ENCODE measurements around the gene HTRA2.

The HTRA2 gene

GRCh38 chr2:74516650-74517049 is 13.1 kb upstream of the HTRA2 start:
- DNase-seq = no peak

GRCh38 chr2:74522516-74522915 is 7.2 kb upstream of the HTRA2 start:
- no peak for DNase-seq

- DNase-seq = no peak
Measured at GRCh38 chr2:74524005-74524404, 5.7 kb upstream of the HTRA2 start.

- DNase-seq = no peak
Measured at GRCh38 chr2:74524955-74525716, 4.6 kb upstream of the HTRA2 start.

GRCh38 chr2:74525717-74526648 is 3.8 kb upstream of the HTRA2 start, which contains the start of gene DQX1:
TSS of gene DQX1 (minus strand) at chr2:74526231. CDS start at chr2:74525729, 502 bp downstream.
- DNase-seq = no peak

GRCh38 chr2:74526649-74527230 is 3.0 kb upstream of the HTRA2 start:
- no peak for DNase-seq

- DNase-seq = no peak
Measured at GRCh38 chr2:74527741-74528140, 2.0 kb upstream of the HTRA2 start.

- DNase-seq = no peak
Measured at GRCh38 chr2:74528600-74529356, 955 bp upstream of the HTRA2 start.

- peak; percentile 65 for DNase-seq
Measured at GRCh38 chr2:74530239-74531187, 780 bp downstream of the HTRA2 start.

- no peak for DNase-seq
Measured at GRCh38 chr2:74531666-74532065, 1.9 kb downstream of the HTRA2 start.

- no peak for DNase-seq
Measured at GRCh38 chr2:74532222-74532621, 2.5 kb downstream of the HTRA2 start.

GRCh38 chr2:74533464-74533863 is 3.7 kb downstream of the HTRA2 start:
- DNase-seq = no peak

GRCh38 chr2:74534411-74534810 is 4.7 kb downstream of the HTRA2 start:
- no peak for DNase-seq

GRCh38 chr2:74535440-74535965 is 5.8 kb downstream of the HTRA2 start:
- DNase-seq = no peak

GRCh38 chr2:74536166-74536950 is 6.6 kb downstream of the HTRA2 start:
- DNase-seq = no peak

- DNase-seq = no peak
Measured at GRCh38 chr2:74537140-74537539, 7.4 kb downstream of the HTRA2 start.

GRCh38 chr2:74538881-74539339 is 9.2 kb downstream of the HTRA2 start:
- no peak for DNase-seq

GRCh38 chr2:74540291-74540690 is 10.6 kb downstream of the HTRA2 start:
- no peak for DNase-seq

- no peak for DNase-seq
Measured at GRCh38 chr2:74542978-74543377, 13.2 kb downstream of the HTRA2 start.

- DNase-seq = no peak
Measured at GRCh38 chr2:74544634-74545033, 14.9 kb downstream of the HTRA2 start.
